ENCODE measurements around the gene P4HB.
"Not testable (repeated sequence)": the region's sequence is repeated elsewhere in the genome, so short reads cannot be mapped to it uniquely, and the experiment has no call there.

The P4HB gene

GRCh38 chr17:81844887-81845286, 15.4 kb downstream of the P4HB start:
- no peak for DNase-seq

GRCh38 chr17:81844327-81844851, 15.9 kb downstream of the P4HB start:
- no peak for DNase-seq

DNA sequence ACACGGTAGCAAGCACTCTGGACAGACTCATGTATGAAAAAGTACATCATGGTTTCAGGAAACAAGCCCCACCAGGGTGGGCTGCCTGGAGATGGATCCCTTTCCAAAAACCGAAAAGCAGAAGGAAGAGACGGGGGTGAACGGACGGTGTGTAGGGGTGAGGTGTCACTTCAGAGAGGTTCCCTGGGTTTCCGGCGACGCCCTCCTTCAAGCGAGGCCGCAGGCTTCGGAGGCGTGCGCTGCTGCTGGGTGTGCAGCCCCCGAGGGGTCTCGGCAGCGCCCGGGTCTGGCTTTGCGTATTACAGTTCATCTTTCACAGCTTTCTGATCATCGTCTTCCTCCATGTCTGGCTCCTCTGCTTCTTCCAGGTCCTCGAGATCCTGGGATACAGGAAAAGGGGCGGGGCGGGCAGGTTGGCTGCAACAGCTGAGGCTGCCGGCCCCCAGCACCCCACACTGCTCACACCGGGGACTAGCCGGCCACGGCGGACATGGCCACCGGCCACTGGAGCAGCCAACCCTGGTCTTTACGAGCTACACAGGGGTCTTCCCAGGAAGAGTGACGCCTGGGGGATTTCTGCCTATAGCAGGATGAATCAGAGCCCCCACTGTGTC, 16.5 kb downstream of the P4HB start:
- DNase-seq, result no peak

DNA sequence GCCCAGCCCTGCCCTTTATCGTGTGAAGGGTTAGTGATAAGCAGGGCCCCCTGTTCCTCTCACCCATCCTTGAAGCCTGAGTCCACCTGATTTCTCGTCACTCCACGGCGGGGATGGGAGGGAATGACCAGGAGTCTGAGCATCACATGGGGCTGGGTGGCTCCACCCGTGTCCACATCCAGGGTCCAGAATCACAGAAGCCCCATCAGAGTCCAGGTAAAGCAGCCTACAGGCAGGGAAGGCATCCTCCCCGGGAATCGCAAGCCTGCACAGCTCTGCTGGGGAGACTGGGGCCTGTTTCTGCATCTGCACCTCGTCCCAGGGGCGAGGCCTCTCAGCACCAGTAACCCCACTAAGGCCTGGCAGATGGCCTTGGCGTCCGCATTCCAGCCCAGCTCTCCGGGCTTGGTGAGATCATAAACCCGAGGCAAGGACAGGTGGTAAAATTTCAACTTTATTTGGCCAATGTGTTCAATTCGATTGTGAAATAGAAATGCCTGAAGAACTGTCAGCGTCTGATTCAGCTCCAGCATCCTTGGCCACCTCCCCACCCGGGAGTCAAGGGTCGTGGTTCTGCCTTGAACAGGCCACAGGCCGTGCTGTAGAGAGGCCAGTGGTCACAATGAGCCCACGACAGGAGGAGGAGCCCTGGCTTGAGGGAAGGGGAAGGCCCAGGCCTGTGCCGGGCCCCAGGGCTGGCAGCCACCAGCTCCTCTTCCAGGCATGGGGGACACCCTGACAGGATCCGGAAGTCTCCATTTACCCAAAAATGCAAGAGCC, 17.4 kb downstream of the P4HB start:
- DNase-seq, result no peak

DNA sequence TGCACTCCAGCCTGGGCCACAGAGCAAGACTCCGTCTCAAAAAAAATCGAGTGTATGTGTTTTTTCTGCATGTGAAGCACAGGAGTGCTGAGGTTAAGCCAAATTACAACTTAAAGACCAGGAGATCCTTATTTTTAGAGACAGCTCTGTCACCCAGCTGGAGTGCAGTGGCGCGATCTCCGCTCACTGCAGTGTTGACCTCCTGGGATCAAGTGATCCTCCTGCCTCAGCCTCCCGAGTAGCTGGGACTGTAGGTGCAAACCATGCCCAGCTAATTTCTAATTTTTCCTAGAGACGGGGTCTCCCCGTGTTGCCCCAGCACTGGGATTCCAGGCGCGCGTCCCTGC, 18.0 kb downstream of the P4HB start:
- no peak for DNase-seq

DNA sequence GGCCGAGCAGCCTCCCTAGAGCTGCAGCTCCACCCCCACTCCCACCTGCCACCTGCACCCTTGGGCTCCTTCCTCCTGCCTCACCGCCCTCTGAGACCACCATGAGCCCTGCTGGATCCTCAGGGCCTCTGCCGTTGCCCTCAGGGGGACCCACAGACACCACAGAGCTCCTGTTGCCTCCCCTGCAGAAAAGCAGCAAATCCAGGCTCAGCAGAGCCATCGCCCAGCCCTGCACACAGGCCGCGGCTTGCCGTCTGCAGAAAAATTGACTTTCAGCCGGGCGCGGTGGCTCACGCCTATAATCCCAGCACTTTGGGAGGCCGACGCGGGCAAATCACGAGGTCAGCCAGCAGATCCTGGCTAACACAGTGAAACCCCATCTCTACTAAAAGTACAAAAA, 18.5 kb downstream of the P4HB start:
- DNase-seq, result no peak

- DNase-seq, result no peak
Measured at GRCh38 chr17:81840826-81841778, 19.2 kb downstream of the P4HB start.

DNA sequence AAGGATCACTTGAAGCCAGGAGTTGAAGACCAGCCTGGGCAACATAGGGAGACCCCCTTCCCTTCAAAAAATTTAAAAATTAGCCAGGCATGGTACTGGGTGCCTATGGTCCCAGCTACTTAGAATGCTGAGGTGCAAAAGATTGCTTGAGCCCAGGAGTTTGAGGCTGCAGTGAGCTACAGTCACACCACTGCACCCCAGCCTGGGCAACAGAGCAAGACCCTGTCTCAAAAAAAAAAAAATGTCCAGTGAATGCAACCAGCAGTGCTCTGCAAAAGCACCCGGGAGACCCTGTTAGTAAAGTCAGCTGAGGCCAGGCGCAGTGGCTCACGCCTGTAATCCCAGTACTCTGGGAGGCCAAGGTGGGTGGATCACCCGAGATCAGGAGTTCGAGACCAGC, 20.3 kb downstream of the P4HB start:
- DNase-seq, result not testable (repeated sequence)

DNA sequence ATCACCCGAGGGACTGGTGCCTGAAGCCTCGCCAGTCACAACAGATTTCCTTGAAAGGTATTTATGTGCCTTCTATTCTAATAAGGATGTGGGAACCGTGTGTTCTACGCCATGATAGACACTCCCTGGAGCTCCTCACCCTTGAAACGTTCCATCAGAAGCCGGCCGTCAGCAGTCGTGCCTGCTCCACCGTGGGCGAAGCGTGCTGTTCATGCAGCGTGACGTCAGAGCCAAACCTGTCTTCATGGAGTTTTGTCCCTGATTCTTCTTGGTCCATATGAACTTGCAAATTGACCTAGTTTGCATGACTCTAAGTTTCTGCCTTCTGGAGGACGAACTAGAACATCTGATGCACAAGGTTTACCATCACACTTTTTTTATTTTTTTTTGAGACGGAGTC, 21.0 kb downstream of the P4HB start:
- DNase-seq, result no peak

DNA sequence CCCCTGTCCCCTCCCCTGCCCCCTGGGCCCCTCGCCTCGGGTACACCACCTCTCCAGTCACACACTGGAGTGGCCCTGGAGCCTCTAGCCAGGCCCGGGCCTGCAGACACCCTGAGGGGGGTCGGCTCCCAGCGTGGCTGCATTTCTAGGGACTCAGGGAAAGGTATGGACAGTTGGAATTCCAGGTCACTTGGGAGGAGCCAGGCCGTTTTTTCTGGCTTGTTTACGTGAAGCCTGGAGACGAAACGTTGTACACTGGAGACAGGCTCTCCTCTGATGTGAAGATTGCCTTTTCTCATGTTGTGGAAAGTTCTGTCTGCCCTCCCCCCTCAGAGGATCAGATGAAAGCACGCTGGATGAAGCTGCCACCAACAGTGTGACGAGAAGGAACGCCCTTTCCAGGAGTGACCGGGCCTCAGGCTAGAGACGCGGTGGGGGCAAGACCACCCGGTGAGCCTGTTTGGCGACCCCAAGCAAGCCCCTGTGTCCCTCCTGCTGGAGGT, 21.5 kb downstream of the P4HB start:
- DNase-seq, result no peak

DNA sequence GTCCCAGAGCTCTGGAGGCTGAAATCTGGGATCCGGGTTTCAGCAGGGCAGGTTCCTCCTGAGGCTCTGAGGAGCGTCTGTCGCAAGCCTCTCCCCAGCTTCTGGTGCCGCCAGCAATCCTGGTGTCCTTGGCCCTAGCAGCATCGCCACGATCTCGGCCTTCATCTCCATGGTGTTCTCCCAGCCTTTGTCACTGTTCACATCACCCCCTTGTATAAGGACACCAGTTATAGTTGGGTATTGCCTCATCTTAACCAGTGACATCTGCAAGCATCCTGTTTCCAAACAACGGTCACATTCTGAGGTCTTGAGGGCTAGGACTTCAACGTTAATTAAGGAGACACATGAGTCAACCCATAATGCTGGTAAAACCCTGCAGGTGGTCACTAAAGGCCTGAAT, 22.7 kb downstream of the P4HB start:
- DNase-seq, result no peak

DNA sequence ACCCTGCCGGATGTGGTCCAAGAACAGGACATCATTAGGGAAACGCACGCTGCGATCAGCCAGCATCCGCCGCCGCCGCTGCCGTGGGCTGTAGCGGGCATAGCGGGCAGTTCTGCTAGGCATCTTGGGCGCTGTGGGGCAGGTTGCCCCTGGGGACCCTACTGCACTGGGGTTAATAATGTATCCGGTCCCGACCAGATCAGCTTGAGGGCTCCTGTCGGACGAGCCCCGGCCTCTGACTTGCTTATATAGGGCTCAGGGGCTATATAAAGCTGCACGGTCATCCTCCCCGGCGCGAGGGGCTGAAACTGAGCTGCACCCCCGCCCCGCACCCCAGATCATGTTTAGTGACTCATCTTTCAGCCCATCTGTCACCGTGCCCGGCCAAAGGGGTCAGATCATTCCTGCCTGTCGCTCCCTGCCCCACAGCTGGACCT, 25.5 kb downstream of the P4HB start, which contains the start of gene PPP1R27:
Gene PPP1R27, minus strand, starts transcription at position 220 of the 437 bp plus-strand sequence. Its CDS starts 97 bp downstream, at position 123.
- DNase-seq, result no peak

GRCh38 chr17:81833921-81834830, 26.2 kb downstream of the P4HB start:
- DNase-seq, result no peak

- peak; percentile 96 for DNase-seq
Measured at GRCh38 chr17:81833160-81833920, 27.0 kb downstream of the P4HB start, which contains the start of gene MCRIP1. Gene MCRIP1, minus strand, starts transcription at chr17:81833291. Its CDS starts 8,785 bp downstream, at chr17:81824506.

GRCh38 chr17:81832608-81833159, 27.7 kb downstream of the P4HB start:
- no peak for DNase-seq

GRCh38 chr17:81831957-81832607, 28.3 kb downstream of the P4HB start:
- DNase-seq, result no peak

DNA sequence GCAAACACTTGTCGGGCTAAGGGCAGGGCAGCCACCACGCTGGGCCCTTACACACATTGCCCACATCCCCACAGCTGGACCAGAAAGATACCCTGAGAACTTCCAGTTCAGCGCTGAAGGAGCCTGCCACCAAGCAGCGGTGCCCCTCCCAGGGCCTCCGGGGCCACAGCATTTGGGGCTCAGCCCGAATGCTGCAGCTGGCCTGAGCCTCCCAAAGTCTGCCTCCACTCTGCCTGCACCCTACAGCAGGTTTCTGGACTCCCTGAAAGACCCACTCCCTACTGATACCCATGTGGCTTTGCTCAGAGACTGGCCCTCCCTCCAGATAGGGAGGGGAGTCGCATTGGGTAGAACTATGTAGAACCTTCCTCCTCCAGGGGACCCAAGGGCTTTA, 28.8 kb downstream of the P4HB start:
- DNase-seq, result no peak

DNA sequence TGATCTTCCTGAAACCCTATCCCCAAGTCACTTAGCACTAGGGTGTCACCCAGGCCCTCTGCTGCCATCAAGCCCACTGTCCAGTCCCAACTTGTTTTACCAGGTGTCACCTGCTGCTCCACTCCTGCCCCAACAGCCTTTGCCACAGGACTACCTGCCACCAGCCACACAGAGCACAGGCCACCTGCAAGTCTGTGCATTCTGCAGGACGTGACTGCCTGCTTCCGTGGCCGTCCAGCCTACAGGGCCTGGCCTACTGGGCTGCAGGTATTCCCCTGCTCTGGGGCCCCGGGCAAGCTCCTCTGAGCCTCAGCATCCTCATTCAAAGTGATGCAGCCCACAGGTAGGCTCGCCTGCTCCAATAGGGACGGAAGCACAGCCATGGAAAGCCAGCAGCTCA, 30.5 kb downstream of the P4HB start:
- DNase-seq, result no peak

GRCh38 chr17:81828656-81829055, 31.7 kb downstream of the P4HB start:
- no peak for DNase-seq

GRCh38 chr17:81825841-81826466, 34.4 kb downstream of the P4HB start:
- no peak for DNase-seq
